ENCODE results near the gene KLF8. TPM values are rescaled to one million over a fixed set of nuclear protein-coding genes. Genes with fewer than 3 reads are reported as not detected.
"Not testable (repeated sequence)": the region's sequence is repeated elsewhere in the genome, so short reads cannot be mapped to it uniquely, and the experiment has no call there.

The KLF8 gene
- 0.33 TPM for polyA plus RNA-seq (2013, experiment 1 of 2; ENCODE audit: insufficient read length)
- polyA plus RNA-seq (2013, experiment 2 of 2; ENCODE audit: insufficient read length): 0.27 TPM

- no peak for DNase-seq
These were observed at the start of gene KLF8 for GRCh38 chrX:56232221-56233082. Gene KLF8, plus strand, starts transcription at chrX:56232356. Its CDS starts 979 bp downstream, at chrX:56233335.

GRCh38 chrX:56206945-56207344 is 25.2 kb upstream of the KLF8 start:
- not testable (repeated sequence) for DNase-seq

- DNase-seq: no peak
These were observed 20.5 kb upstream of the KLF8 start for GRCh38 chrX:56211701-56212100.

- no peak for DNase-seq
These were observed 15.8 kb upstream of the KLF8 start for GRCh38 chrX:56216332-56216731.

GRCh38 chrX:56219700-56220099 is 12.5 kb upstream of the KLF8 start:
- DNase-seq: no peak

- no peak for DNase-seq
These were observed 11.1 kb upstream of the KLF8 start for GRCh38 chrX:56221101-56221500.

GRCh38 chrX:56222473-56223000 is 9.6 kb upstream of the KLF8 start:
- DNase-seq: no peak

GRCh38 chrX:56226980-56227379 is 5.2 kb upstream of the KLF8 start:
- DNase-seq: no peak

- DNase-seq: no peak
These were observed 3.2 kb upstream of the KLF8 start for GRCh38 chrX:56228914-56229313.

- DNase-seq: no peak
These were observed 542 bp upstream of the KLF8 start for GRCh38 chrX:56231537-56232090.

- no peak for DNase-seq
These were observed 944 bp downstream of the KLF8 start for GRCh38 chrX:56233100-56233499.

GRCh38 chrX:56233682-56234081 is 1.5 kb downstream of the KLF8 start:
- no peak for DNase-seq

GRCh38 chrX:56248492-56248891 is 16.3 kb downstream of the KLF8 start:
- DNase-seq: peak; percentile 24

- DNase-seq: no peak
These were observed 21.9 kb downstream of the KLF8 start for GRCh38 chrX:56253832-56254703.

- DNase-seq: no peak
These were observed 36.7 kb downstream of the KLF8 start for GRCh38 chrX:56268888-56269287.

GRCh38 chrX:56278692-56279091 is 46.5 kb downstream of the KLF8 start:
- DNase-seq: no peak

- DNase-seq: no peak
These were observed 47.7 kb downstream of the KLF8 start for GRCh38 chrX:56279863-56280262.

- DNase-seq: peak; percentile 3
These were observed 49.6 kb downstream of the KLF8 start for GRCh38 chrX:56281789-56282188.

GRCh38 chrX:56284269-56284668 is 52.1 kb downstream of the KLF8 start:
- no peak for DNase-seq

- no peak for DNase-seq
These were observed 56.5 kb downstream of the KLF8 start for GRCh38 chrX:56288608-56289007.

- no peak for DNase-seq
These were observed 57.3 kb downstream of the KLF8 start for GRCh38 chrX:56289449-56289848.

GRCh38 chrX:56308726-56309125 is 76.6 kb downstream of the KLF8 start:
- DNase-seq: no peak

GRCh38 chrX:56309881-56310280 is 77.7 kb downstream of the KLF8 start:
- no peak for DNase-seq

Measured in fibroblast of skin of abdomen (primary cell).